H9 (cell line): ENCODE data around the gene CRLF3. TPM values are rescaled to one million over a fixed set of nuclear protein-coding genes. Genes with fewer than 3 reads are reported as not detected.

Source experiments
- DNase-seq: peaks from one replicate; pipeline ENCODE4 v3.0.0-alpha.2; 2017
- H2AFZ ChIP-seq: one replicate; pipeline ENCODE4 v1.6.1; 2013; ENCODE audit warnings: mild to moderate bottlenecking, low read length, control low read depth, moderate library complexity
- H2AK5ac ChIP-seq: 2 replicates; pipeline ENCODE4 v1.6.1; 2013; ENCODE audit warnings: low read length, control low read depth, mixed read lengths; ENCODE audit not compliant: insufficient read length
- H2BK120ac ChIP-seq: one replicate; pipeline ENCODE4 v1.6.1; 2013; ENCODE audit warnings: low read depth, mild to moderate bottlenecking, low read length, control low read depth, inconsistent platforms; ENCODE audit not compliant: poor library complexity, severe bottlenecking
- H2BK12ac ChIP-seq: 2 replicates; pipeline ENCODE4 v1.6.1; 2013; ENCODE audit warnings: low read length, control low read depth, mixed read lengths, low read depth; ENCODE audit not compliant: insufficient read length
- H2BK15ac ChIP-seq: 2 replicates; pipeline ENCODE4 v1.6.1; 2013; ENCODE audit warnings: low read depth, low read length, control low read depth
- H2BK20ac ChIP-seq: one replicate; pipeline ENCODE4 v1.6.1; 2013; ENCODE audit warnings: low read depth, mild to moderate bottlenecking, low read length, control low read depth, inconsistent platforms; ENCODE audit not compliant: poor library complexity, severe bottlenecking
- H2BK5ac ChIP-seq: 2 replicates; pipeline ENCODE4 v1.6.1; 2013; ENCODE audit warnings: low read length, control low read depth, mixed read lengths; ENCODE audit not compliant: insufficient read length
- H3K14ac ChIP-seq: 2 replicates; pipeline ENCODE4 v1.6.1; 2013; ENCODE audit warnings: low read length, control low read depth; ENCODE audit not compliant: insufficient read depth
- H3K18ac ChIP-seq: 2 replicates; pipeline ENCODE4 v1.6.1; 2013; ENCODE audit warnings: low read depth, mild to moderate bottlenecking, mixed read lengths, low read length, control low read depth; ENCODE audit not compliant: insufficient read length
- H3K23ac ChIP-seq: 2 replicates; pipeline ENCODE4 v1.6.1; 2013; ENCODE audit warnings: low read length, control low read depth, mixed read lengths, low read depth; ENCODE audit not compliant: insufficient read length
- H3K23me2 ChIP-seq: 2 replicates; pipeline ENCODE4 v1.6.1; 2013; ENCODE audit warnings: low read depth, mild to moderate bottlenecking, mixed read lengths, low read length, control low read depth; ENCODE audit not compliant: insufficient read length, poor library complexity, severe bottlenecking
- H3K27ac ChIP-seq: 2 replicates; pipeline ENCODE4 v1.5.1; 2013; ENCODE audit warnings: low read length, control low read depth, mixed read lengths, low read depth; ENCODE audit not compliant: insufficient read length
- H3K27me3 ChIP-seq: 2 replicates; pipeline ENCODE4 v1.6.1; 2013; ENCODE audit warnings: low read length, control low read depth, inconsistent platforms; ENCODE audit not compliant: insufficient read depth
- H3K4ac ChIP-seq: 2 replicates; pipeline ENCODE4 v1.6.1; 2013; ENCODE audit warnings: low read depth, mild to moderate bottlenecking, control low read depth, inconsistent platforms, low read length, moderate library complexity
- H3K4me1 ChIP-seq: 2 replicates; pipeline ENCODE4 v1.6.1; 2013; ENCODE audit warnings: low read length, control low read depth, inconsistent platforms; ENCODE audit not compliant: insufficient read depth
- H3K4me2 ChIP-seq: 2 replicates; pipeline ENCODE4 v1.6.1; 2013; ENCODE audit warnings: low read length, control low read depth, mixed read lengths; ENCODE audit not compliant: insufficient read length, insufficient read depth
- H3K56ac ChIP-seq: 2 replicates; pipeline ENCODE4 v1.6.1; 2013; ENCODE audit warnings: low read depth, mild to moderate bottlenecking, mixed read lengths, low read length, control low read depth; ENCODE audit not compliant: insufficient read length
- H3K79me1 ChIP-seq: 2 replicates; pipeline ENCODE4 v1.6.1; 2013; ENCODE audit warnings: low read depth, mild to moderate bottlenecking, moderate library complexity, low read length, control low read depth, inconsistent platforms; ENCODE audit not compliant: insufficient read depth, poor library complexity, severe bottlenecking
- H3K79me2 ChIP-seq: 2 replicates; pipeline ENCODE4 v1.6.1; 2013; ENCODE audit warnings: low read length, control low read depth, inconsistent platforms; ENCODE audit not compliant: insufficient read depth
- H3K9ac ChIP-seq: 2 replicates; pipeline ENCODE4 v1.6.1; 2013; ENCODE audit warnings: low read length, control low read depth, mixed read lengths; ENCODE audit not compliant: insufficient read length; ENCODE audit errors: extremely low read depth
- H3K9me3 ChIP-seq: one replicate; pipeline ENCODE4 v1.6.1; 2013; ENCODE audit warnings: low read depth, low read length, inconsistent platforms; ENCODE audit not compliant: control insufficient read depth
- H3T11ph ChIP-seq: one replicate; pipeline ENCODE4 v1.6.1; 2013; ENCODE audit warnings: mild to moderate bottlenecking, low read length, control low read depth, inconsistent platforms
- H4K20me1 ChIP-seq: one replicate; pipeline ENCODE4 v1.6.1; 2013; ENCODE audit not compliant: control insufficient read depth, insufficient read length, insufficient read depth
- H4K5ac ChIP-seq: 2 replicates; pipeline ENCODE4 v1.6.1; 2013; ENCODE audit warnings: low read depth, mild to moderate bottlenecking, mixed read lengths, low read length, control low read depth; ENCODE audit not compliant: insufficient read length
- H4K8ac ChIP-seq: replicated peaks from 2 replicates; pipeline ENCODE4 v1.6.1; 2013; ENCODE audit warnings: low read length, control low read depth, mixed read lengths, low read depth; ENCODE audit not compliant: insufficient read length
- H4K91ac ChIP-seq: 2 replicates; pipeline ENCODE4 v1.6.1; 2013; ENCODE audit warnings: low read depth, mild to moderate bottlenecking, moderate library complexity, mixed read lengths, low read length, control low read depth; ENCODE audit not compliant: insufficient read length
- H3K27ac Mint-ChIP-seq, 3 experiments: 2 replicates in 2 of 3; 3 replicates in 1 of 3; pipeline ENCODE4 v1.8.0; 2020 to 2021; ENCODE audit warnings: mixed read lengths in 3 of 3, mild to moderate bottlenecking in 1 of 3, moderate library complexity in 1 of 3
- H3K27me3 Mint-ChIP-seq: 2 replicates; pipeline ENCODE4 v1.8.0; 2021; ENCODE audit warnings: low read depth, mild to moderate bottlenecking, moderate library complexity, mixed read lengths
- H3K36me3 Mint-ChIP-seq, 3 experiments: 2 replicates in 2 of 3; 3 replicates in 1 of 3; pipeline ENCODE4 v1.8.0; 2020 to 2021; ENCODE audit warnings: low read depth in 3 of 3, mixed read lengths in 3 of 3; ENCODE audit not compliant: insufficient read depth in 1 of 3
- H3K4me1 Mint-ChIP-seq, 2 experiments: 2 replicates each; pipeline ENCODE4 v1.8.0; 2020; ENCODE audit warnings: mixed read lengths in 2 of 2
- H3K4me3 Mint-ChIP-seq, 2 experiments: 2 replicates in 1 of 2; 3 replicates in 1 of 2; pipeline ENCODE4 v1.8.0; 2020 to 2021; ENCODE audit warnings: mild to moderate bottlenecking in 2 of 2, mixed read lengths in 2 of 2, moderate library complexity in 1 of 2
- H3K9me3 Mint-ChIP-seq, 2 experiments: 2 replicates in 1 of 2; 3 replicates in 1 of 2; pipeline ENCODE4 v1.8.0; 2020; ENCODE audit warnings: mild to moderate bottlenecking in 2 of 2, mixed read lengths in 2 of 2, moderate library complexity in 1 of 2
- CTCF ChIP-seq: fragments of 200-600 bp; sonication (generic); conservative IDR thresholded peaks from 3 replicates; pipeline ENCODE4 v1.8.0; 2021; ENCODE audit warnings: antibody characterized with exemption, mild to moderate bottlenecking
- WGBS: extraction: QIAGEN DNeasy Blood & Tissue Kit; methylation state at CpG from one replicate; pipeline ENCODE4 v1.1.7; 2013; ENCODE audit warnings: missing lambda C conversion rate, low lambda C conversion rate, mixed read lengths; ENCODE audit not compliant: insufficient read length; ENCODE audit errors: extremely low coverage; 5-methylcytosine and 5-hydroxymethylcytosine counted together
- total RNA-seq: library from RNA; stranded (reverse); gene quantifications from 2 replicates; pipeline ENCODE4 v1.2.1, GENCODE V29; 2021

The CRLF3 gene
- total RNA-seq, 1 experiment from 2014 or later, result 18.1 TPM

DNA sequence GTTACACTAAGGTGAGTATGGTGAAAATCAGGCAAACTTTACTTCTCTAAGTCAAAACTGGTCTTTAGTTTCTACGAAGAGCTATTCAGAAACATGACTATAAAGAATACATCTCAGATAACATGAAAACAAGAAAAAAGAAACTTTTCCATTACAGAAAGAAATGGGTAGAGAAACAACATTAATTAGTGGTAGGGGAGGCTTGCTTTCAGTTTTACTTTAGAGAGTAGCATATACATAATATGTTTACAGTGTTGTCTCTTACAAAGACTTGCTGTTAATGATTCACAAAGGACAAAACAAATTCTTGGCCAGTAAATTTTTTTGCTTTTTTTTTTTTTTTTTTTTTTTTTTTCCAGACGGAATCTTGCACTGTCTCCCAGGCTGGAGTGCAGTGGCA is 34.2 kb downstream of the CRLF3 start:
- Histone ChIP-seq H2BK12ac (no peak overlapping the region), H2AFZ (no peak overlapping the region), H3K27me3 (no peaks in the 10 kb centered on the region), H2BK120ac (no peak overlapping the region), H3K18ac (no peak overlapping the region), H2BK5ac (no peak overlapping the region), H3K14ac (no peak overlapping the region), H3K9ac (no peak overlapping the region), H3K79me2 (no peaks in the 10 kb centered on the region), H3K79me1 (no peaks in the 10 kb centered on the region), H4K91ac (no peak overlapping the region), H3K4me2 (no peak overlapping the region), H2BK20ac (no peak overlapping the region), H3T11ph (no peak overlapping the region), H3K23me2 (no peaks in the 10 kb centered on the region), H3K23ac (no peak overlapping the region), H2AK5ac (no peak overlapping the region), H3K9me3 (no peaks in the 10 kb centered on the region), H4K8ac (no peak overlapping the region), H2BK15ac (no peak overlapping the region), H4K20me1 (no peaks in the 10 kb centered on the region), H3K56ac (no peak overlapping the region), H3K27ac (no peak overlapping the region), H3K4me1 (no peaks in the 10 kb centered on the region), H3K4ac (no peak overlapping the region), H4K5ac (no peak overlapping the region)
- peak overlapping the region in 1 of 3 experiments; percentile 50; a peak in 1 of 7 replicates for H3K27ac Mint-ChIP-seq
- no peak for TF ChIP-seq CTCF
- H3K27me3 Mint-ChIP-seq, result peaks cover 1% of the 10 kb centered on the region; the same call in 1 of the 2 replicates
- no peak overlapping the region for H3K4me3 Mint-ChIP-seq
- H3K4me1 Mint-ChIP-seq, result peaks cover 0 to 5% of the 10 kb centered on the region in 2 experiments; a peak in 1 of 4 replicates
- WGBS, result no CpG with 5 or more reads among the region's 2 CpGs
- H3K36me3 Mint-ChIP-seq, result peaks cover 24 to 78% (median 71%) of the 10 kb centered on the region in 3 experiments; a peak in 6 of 7 replicates
- no peaks in the 10 kb centered on the region for H3K9me3 Mint-ChIP-seq
- DNase-seq, result no peak
